Measurements from ENCODE around the gene TNNT3.

TNNT3 gene

GRCh38 chr11:1909524-1909923 is 10.0 kb upstream of the TNNT3 start:
- TF ChIP-seq CTCF (conservative IDR thresholded peaks at IDR 0.05; ENCODE audit: low read length), result no peak
- H3K4me3 ChIP-seq (ENCODE audit: low read length), result no peak overlapping the region
- DNase-seq (ENCODE audit: low read depth), result no peak

DNA sequence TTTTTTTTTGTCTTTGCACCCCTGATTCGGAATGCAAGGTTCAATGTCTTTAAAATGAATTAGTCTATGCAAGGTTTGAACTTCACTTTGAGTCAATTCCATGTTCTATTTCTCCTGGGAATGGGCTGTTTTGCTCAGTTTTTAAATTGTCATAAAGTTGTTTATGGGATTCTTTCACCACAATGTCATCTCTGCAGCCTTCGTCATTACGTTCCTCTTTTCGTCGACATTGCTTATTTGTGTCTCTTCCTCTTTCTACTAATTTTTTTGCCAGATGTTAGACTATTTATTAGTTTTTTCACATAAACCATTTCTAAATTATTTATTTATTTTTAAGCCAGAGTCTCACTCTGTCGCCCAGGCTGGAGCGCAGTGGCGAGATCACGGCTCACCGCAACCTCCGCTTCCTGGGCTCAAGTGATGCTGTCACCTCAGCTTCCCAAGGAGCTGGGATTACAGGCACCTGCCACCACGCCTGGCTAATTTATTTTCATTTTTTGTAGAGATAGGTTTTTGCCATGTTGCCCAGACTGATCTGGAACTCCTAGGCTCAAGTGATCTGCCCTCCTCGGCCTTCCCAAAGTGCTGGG is 7.1 kb upstream of the TNNT3 start:
- no peak for TF ChIP-seq CTCF (conservative IDR thresholded peaks at IDR 0.05; ENCODE audit: low read length)
- no peak for DNase-seq (ENCODE audit: low read depth)
- H3K4me3 ChIP-seq (ENCODE audit: low read length), result no peak overlapping the region

DNA sequence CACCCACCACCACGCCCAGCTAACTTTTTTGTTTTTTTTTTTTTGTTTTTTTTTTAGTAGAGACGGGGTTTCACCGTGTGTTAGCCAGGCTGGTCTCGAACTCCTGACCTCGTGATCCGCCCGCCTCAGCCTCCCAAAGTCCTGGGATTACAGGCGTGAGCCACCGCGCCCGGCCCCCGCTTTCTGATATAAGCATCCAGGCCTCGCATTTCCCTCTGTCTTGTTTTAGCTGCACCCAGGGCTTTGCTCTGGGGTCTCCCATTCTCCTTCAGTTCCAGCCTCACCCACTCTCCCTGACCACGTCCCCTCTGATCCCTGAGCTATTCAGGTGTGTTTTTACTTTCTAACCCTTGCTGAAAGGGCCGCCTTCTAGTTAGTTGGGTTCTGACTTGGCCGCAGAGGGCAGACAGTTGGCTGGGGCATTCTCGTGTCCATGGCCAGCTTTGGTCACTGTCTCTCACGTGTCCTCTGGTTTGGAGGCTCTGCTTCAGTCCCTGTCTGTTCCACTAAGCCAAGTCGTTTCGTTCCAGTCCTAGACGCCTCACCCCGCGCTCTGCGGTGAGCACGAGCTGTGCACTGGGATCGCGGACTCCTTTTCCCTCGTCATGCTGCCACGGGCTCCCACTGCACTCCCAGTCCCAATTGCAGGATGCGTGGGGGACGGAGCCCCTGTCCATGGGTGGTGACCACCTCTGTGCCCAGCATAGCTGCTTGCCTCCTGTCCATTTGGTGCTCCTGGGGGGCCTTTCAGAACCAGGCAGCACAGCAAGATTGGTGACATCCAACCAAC is 6.0 kb upstream of the TNNT3 start:
- H3K4me3 ChIP-seq (ENCODE audit: low read length), result no peak overlapping the region
- no peak for DNase-seq (ENCODE audit: low read depth)
- no peak for TF ChIP-seq CTCF (conservative IDR thresholded peaks at IDR 0.05; ENCODE audit: low read length)

DNA sequence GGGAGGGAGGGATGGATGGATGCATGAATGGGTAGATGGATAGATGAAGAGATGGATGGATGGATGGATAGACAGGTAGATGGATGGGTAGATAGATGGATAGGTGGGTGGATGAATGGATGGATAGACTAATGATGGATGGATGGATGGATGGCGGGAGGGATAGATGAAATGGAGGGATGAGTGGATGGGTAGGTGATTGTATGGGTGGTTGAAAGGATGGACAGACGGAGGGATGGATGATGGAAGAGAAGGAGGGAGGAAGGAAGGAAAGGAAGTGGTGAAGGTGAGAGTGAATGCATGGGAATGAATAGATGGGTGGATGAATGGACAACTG is 3.7 kb upstream of the TNNT3 start:
- H3K4me3 ChIP-seq (ENCODE audit: low read length), result no peak overlapping the region
- no peak for TF ChIP-seq CTCF (conservative IDR thresholded peaks at IDR 0.05; ENCODE audit: low read length)
- no peak for DNase-seq (ENCODE audit: low read depth)

GRCh38 chr11:1916132-1916985 is 3.1 kb upstream of the TNNT3 start:
- DNase-seq (ENCODE audit: low read depth), result no peak
- H3K4me3 ChIP-seq (ENCODE audit: low read length), result no peak overlapping the region
- no peak for TF ChIP-seq CTCF (conservative IDR thresholded peaks at IDR 0.05; ENCODE audit: low read length)

DNA sequence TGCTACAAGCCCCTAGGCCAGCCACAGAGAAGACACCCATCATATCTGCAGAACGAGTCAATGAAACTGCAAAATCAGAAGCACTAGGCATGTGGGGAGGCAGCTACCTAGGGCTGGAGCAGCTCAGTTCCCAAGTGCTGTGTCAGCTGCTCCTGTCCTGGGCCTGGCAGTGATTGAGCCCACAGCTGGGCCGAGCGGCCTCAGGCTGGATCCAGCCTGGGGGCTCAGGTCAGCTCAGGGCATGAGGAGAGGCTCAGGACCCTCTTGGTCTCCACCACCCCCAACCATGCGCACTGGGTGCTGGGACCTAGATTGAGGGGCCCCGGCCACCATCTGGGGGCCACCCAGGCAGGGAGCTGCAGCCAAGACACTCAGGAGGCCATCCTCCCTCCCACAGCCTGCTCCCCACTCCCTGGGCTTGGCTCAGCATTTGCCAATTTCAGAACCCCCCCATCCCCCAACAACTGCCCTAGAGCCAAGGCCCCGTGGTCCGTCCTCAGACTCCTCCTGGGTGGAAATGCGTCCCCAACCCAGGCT is 2.4 kb upstream of the TNNT3 start:
- no peak for TF ChIP-seq CTCF (conservative IDR thresholded peaks at IDR 0.05; ENCODE audit: low read length)
- no peak for DNase-seq (ENCODE audit: low read depth)

More for the DNA sequence above, 2.4 kb upstream of the TNNT3 start:
- H3K4me3 ChIP-seq (ENCODE audit: low read length), result no peak overlapping the region
